ENCODE data around the gene FAM13B.
"Not testable (repeated sequence)": the region's sequence is repeated elsewhere in the genome, so short reads cannot be mapped to it uniquely, and the experiment has no call there.

FAM13B gene

DNA sequence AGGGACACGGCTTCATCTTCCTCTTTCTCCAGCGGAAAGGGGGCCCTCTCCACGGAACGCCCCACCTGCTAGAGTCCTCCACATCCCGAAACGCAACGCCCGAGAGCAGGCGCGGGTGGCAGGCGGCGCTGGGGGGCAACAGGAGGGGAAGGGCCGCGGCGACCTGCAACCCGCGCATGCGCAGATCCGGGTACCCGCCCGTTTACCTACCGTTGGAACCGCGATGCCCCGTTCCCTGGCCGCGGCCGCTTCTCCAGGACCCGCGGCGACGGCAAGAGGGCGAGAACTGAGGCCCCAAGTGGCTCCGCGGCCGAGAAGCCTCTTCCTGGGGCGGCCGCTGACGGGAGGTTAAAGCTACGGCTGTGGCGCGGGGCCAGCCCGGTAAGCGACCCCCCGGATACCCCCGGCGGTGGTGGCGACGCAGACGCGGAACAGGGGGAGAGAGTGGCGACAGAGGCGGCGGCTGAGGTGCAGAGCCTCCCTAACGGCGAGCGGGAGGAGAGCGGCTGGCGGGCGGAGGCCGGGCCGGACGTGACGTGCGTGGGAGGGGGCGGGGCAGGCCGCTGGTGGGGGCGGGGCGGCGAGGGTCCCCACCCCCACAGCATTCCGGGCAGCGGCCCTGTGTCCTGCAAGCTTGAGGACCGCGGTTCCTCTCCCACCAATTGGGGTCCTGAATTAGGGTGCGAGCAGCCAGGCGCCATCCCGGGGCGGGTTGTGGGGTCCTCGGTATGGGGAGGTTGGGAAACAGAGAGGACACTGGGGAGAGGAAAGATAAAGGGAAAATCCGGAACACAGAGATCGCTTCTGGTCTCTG lies at the start of gene FAM13B:
FAM13B (minus strand) TSS at position 508 of the 814 bp plus-strand sequence. CDS start 13,968 bp downstream, outside the sequence.
- H3K4me3 ChIP-seq (ENCODE audit: low read depth, low read length): peak within 1 kb of the TSS; percentile 93
- TF ChIP-seq, protein P1, sequence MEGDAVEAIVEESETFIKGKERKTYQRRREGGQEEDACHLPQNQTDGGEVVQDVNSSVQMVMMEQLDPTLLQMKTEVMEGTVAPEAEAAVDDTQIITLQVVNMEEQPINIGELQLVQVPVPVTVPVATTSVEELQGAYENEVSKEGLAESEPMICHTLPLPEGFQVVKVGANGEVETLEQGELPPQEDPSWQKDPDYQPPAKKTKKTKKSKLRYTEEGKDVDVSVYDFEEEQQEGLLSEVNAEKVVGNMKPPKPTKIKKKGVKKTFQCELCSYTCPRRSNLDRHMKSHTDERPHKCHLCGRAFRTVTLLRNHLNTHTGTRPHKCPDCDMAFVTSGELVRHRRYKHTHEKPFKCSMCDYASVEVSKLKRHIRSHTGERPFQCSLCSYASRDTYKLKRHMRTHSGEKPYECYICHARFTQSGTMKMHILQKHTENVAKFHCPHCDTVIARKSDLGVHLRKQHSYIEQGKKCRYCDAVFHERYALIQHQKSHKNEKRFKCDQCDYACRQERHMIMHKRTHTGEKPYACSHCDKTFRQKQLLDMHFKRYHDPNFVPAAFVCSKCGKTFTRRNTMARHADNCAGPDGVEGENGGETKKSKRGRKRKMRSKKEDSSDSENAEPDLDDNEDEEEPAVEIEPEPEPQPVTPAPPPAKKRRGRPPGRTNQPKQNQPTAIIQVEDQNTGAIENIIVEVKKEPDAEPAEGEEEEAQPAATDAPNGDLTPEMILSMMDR (IDR thresholded peaks at IDR 0.05; ENCODE audit: low read depth, low read length): no peak

DNA sequence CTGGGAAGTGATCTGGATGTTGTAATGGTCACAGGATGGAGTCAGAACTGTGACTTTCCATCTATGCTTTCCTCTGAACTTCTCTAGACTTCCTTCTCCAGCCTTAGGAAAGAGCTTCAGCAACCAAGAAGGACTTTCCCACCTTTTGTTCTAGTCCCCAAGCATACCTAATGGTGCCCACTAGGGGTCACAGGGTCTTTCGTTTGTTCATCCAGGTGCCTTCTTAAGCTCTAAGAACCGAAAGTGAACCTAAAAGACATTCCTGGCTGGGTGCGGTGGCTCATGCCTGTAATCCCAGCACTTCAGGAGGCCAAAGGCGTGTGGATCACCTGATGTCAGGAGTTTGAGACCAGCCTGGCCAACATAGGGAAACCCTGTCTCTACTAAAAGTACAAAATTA lies 49.2 kb upstream of the FAM13B start:
- H3K4me3 ChIP-seq (ENCODE audit: low read depth, low read length): no peak overlapping the region
- TF ChIP-seq, protein P1 (IDR thresholded peaks at IDR 0.05; ENCODE audit: low read depth, low read length): no peak

DNA sequence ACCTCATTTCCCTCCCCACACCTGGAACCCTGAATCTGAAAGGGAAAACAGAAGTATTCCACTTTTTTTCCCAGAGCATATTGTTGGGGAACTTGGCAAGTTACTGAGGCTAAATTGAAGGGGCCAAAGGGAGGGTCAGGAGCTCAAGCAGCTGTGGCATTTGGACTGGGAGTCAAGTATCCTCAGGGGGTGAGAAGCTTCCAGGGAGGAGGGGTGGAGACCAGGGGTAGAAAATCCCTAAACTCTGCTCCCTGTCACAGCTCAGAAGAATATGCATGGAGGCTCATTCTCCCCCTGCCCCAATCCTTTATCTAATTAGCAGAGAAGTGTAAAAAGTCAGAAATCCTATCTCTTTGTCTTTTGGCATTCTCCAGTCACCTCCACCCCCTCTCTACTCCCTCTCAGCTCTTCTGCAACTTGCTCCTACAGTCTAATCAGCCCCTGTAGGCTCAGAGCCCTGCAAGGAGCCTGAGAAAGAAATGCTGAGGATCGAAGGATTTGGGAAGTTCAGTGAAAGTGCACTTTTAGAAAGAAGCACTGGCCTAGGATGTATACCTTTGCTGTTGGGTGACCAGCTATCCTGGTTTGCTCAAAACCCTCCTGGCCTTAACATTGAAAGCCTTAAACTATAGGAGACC lies 45.2 kb upstream of the FAM13B start:
- TF ChIP-seq, protein P1 (IDR thresholded peaks at IDR 0.05; ENCODE audit: low read depth, low read length): no peak
- H3K4me3 ChIP-seq (ENCODE audit: low read depth, low read length): no peak overlapping the region

DNA sequence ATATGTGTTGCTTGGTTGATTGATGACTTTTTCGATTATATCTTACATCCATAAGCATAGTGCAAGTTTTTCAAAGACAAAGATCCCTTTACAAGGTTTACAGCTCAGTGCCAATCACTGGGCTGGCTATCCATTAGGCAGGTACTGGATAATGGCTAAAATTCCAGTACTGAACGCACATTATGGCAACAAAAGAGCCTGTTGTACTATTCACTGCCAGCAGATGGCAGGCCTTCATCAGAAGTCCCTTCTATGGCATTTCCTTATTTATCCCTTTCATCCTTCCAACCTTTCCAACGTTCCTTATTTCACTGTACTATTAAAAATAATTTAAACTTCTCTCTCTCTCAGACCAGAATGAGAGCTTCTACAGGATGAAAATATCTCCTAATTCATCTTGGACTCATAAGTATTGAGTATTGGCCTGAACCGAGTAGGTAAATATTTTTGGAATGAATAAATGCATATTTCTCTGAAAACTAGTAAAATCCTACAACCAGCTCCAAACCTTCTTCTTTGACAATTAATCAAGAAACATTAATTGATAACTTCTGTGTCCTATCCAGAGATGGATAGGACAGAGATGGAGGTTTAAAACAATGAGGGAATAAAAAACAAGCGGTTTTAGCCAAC lies 44.3 kb upstream of the FAM13B start:
- H3K4me3 ChIP-seq (ENCODE audit: low read depth, low read length): no peak overlapping the region
- TF ChIP-seq, protein P1 (IDR thresholded peaks at IDR 0.05; ENCODE audit: low read depth, low read length): peak; percentile 68; the same call in 1 of the 2 replicates

DNA sequence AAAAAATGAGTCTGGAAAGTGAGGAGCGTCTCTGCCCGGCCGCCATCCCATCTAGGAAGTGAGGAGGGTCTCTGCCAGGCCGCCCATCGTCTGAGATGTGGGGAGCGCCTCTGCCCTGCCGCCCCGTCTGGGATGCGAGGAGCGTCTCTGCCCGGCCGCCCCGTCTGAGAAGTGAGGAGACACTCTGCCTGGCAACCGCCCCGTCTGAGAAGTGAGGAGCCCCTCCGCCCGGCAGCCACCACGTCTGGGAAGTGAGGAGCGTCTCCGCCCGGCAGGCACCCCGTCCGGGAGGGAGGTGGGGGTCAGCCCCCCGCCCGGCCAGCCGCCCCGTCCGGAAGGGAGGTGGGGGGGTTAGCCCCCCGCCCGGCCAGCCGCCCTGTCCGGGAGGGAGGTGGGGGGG lies 37.1 kb upstream of the FAM13B start:
- not testable (repeated sequence) for H3K4me3 ChIP-seq (ENCODE audit: low read depth, low read length)

DNA sequence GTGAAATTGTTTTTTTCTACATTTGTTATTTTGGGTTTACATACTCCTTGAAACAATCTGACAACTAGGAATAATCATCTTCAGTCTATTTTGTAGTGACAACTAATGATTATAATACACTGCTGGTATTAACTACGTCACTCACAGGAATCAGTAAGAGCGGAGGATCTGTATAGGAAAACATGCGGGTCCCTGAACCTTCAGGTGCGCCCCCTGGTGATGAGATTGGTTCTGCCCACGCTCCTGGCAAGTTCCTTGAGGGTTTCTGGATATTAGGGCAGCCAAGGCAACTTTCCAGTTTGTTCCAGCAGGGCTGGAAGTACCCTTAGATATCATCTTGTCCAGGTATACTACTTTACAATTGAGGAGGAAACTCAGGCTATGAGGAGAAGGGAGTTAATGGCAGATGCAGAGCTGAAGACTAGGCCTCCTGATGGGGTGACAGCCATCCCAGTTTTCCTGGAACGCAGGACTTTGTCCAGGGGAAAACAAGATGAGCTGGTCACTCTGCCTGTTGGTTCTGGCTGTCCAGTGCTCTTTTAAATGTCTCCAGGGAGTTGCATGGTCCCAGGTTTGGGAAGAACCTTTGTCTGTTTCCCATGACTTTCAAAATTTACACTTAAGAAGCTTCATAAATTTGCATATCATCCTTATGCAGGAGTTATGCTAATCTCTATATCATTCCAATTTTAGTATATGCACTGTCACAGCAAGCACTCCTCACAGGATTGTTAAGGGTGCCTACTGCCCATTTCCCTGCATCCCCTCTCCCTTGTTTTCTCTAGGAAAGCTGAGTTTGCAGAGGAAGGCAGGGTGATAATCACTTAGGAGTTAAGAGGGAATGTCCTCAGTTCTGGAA lies 36.1 kb upstream of the FAM13B start:
- no peak overlapping the region for H3K4me3 ChIP-seq (ENCODE audit: low read depth, low read length)
- TF ChIP-seq, protein P1 (IDR thresholded peaks at IDR 0.05; ENCODE audit: low read depth, low read length): peak; percentile 72

DNA sequence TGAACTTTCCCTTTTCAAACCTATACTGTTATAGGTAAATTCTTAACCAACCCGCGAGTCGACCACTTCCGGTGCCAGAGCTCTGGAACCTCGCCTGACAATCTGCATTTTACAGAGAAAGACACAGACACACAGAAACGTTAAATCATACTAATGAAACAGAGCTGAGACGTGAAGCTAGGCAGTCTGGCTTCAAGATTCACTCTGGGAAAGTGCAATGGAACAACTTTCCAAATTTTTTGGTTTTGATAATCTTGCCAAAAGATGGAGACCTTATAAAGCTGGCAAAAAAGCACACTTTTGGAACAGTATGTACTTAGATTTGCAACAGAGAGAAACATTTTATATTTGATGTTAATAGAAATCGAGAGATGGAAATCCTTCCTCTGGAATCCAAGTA lies 35.1 kb upstream of the FAM13B start:
- TF ChIP-seq, protein P1 (IDR thresholded peaks at IDR 0.05; ENCODE audit: low read depth, low read length): no peak
- no peak overlapping the region for H3K4me3 ChIP-seq (ENCODE audit: low read depth, low read length)

All from WI38 (cell line).